HG02981 (cell line): ENCODE measurements around the gene EMX2.
"Not testable (repeated sequence)": the region's sequence is repeated elsewhere in the genome, so short reads cannot be mapped to it uniquely, and the experiment has no call there.

Experiments
- ATAC-seq: cut with Tn5 transposase; IDR thresholded peaks from one replicate; pipeline ENCODE4 v1.9.1; 2021; ENCODE audit warnings: mild to moderate bottlenecking, moderate library complexity; ENCODE audit not compliant: unreplicated experiment

The EMX2 gene

DNA sequence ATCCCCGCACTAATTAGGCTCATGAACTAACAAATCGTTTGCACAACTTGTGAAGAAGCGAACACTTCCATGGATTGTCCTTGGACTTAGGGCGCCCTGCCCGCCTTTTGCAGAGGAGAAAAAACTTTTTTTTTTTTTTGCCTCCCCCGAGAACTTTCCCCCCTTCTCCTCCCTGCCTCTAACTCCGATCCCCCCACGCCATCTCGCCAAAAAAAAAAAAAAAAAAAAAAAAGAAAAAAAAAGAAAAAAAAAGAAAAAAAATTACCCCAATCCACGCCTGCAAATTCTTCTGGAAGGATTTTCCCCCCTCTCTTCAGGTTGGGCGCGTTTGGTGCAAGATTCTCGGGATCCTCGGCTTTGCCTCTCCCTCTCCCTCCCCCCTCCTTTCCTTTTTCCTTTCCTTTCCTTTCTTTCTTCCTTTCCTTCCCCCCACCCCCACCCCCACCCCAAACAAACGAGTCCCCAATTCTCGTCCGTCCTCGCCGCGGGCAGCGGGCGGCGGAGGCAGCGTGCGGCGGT, at the start of gene EMX2:
TSS of gene EMX2 (plus strand) at position 41 of the 519 bp plus-strand sequence. CDS start 522 bp downstream, outside the sequence.
- ATAC-seq: no peak

DNA sequence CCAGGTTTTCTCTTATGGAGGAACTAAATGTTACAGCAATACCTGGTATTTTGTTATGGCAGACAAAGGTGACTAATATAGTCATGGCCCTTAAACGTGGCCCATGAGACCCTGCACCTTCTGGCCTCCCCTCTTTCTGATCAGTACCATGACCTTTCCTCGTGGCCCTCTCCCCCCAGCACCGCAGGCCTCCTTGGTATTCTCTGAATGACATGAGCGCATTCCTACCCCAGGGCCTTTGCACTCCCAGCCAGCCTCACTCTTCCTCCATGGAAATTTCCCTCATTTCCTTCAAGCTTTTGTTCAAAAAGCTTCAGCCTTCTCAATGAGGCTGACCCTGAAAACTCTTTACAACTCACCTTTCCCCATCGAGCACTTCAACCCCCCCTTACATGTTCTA, 46.5 kb upstream of the EMX2 start:
- no peak for ATAC-seq

DNA sequence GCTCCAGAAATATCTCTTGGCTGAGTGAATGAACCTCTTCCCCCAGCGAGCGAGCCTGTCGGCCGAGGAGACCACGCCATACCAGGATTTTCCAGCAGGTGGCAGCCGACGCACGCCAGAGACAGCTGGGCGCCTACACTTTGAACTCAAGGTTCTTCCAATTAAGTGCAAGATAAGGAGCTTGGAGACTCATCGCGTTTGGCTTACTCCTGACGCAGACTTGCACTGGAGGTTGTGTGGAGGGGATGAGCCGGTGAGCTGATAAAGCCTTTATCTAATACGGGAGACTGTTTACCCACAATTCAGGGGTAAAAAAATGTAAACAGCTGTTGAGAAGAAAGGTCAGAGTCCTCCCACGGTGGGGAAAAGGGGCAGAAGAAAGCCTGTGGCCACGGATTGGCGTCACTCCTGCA, 45.9 kb upstream of the EMX2 start:
- peak; percentile 77 for ATAC-seq

DNA sequence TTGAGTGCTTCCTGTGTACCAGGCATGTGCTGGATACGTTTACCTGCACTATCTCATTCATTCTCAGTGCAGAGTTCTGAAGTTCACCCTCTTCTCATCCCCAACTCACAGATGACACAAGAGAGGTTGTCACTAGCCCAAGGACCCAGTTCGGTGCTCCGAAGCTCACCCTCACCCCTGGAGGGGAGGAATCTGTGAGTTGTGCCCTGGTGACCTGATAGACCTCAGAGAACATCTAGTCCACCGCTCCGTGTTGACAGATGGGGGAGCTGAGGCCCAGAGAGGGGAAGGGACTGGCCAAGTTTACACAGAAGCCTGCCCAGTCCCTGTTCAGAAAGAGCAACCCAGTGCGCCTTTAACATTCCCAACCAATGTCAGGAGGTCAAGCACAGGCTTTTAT, 44.8 kb upstream of the EMX2 start:
- ATAC-seq: no peak

DNA sequence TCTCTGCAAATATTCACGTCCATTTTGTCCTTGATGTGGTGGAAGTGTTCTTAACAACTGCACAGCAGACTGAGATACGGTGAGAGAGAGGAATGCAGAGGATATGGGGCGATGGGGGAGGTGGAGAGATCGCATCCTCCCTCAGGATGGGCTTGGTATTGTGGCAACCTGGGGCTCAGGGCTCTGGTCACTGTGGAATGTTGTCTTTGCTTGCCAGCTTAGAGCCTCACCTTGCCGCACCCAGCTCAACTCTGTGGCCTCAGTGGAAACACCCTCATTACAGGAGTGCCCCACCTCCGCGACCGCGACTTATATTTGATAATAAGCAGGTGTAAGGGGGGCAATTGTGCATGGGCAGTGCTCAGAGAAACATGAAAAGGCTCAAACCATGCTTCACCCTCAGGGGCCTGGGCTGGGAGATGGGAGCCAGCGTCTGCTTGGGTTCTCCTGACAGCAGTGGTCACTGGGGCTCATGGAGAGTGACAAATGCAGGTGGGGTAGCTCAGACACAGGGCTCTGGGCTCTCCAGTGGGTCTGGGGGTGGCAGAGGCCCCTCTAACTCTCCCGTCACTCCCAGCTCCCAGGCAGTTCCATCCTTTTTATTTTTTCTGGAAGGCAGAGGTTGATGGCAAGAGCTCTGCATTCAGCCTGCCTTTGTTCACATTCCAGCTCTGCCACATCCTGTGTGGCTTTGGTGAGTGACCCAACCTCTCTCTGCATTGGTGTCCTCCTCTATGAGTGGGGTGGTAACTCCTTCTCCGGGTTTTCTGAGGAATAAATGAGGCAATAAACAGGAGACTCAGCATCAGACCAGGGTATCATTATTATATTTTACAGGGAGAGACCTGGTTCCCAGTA, 43.1 kb upstream of the EMX2 start:
- no peak for ATAC-seq

DNA sequence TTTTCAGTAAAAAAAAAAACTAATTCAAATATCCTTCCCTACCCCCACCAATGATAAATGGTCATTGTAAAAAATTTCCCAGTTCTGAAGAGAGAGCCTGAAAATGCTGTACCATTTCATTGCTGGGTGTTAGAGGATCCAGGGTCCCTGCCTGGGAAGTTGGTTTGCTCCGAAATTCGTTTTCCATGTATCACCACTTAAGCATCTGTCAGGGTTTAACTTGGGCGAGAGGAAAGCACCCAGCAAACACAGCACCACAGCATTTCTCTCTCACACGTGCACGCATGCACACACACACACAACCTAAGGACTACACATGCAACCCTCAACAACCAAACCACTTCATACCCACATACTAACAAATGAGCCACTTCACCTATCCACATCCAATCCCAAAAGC, 42.1 kb upstream of the EMX2 start:
- no peak for ATAC-seq

DNA sequence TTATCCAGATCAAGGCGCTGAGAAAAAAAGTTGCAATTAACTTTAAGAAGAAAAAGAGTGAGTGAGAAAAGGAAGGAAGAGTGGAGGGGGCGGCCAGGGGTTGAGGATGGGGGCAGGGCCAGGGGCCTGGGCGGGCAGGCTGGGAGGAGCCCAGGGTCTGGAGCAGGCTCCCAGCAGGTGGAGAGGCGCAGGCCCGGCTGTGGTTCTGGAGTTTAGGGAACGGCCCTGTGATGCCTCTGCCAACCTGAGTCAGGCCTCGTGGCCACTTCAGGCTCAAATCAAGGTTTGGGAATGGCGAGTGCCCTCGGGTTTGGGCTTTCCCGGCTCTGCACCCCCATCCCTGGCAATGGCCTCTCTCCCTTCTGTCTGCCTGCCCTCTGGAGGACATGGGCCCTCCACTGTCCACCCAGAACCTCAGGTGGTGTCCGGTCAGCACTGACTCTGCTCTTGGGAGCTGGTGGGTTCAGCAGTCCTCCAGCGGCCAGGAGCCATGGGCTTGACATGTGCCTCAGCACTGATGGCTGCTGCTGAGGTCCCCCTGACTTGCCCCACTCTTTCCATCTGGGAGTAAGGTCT, 41.0 kb upstream of the EMX2 start:
- ATAC-seq: no peak

DNA sequence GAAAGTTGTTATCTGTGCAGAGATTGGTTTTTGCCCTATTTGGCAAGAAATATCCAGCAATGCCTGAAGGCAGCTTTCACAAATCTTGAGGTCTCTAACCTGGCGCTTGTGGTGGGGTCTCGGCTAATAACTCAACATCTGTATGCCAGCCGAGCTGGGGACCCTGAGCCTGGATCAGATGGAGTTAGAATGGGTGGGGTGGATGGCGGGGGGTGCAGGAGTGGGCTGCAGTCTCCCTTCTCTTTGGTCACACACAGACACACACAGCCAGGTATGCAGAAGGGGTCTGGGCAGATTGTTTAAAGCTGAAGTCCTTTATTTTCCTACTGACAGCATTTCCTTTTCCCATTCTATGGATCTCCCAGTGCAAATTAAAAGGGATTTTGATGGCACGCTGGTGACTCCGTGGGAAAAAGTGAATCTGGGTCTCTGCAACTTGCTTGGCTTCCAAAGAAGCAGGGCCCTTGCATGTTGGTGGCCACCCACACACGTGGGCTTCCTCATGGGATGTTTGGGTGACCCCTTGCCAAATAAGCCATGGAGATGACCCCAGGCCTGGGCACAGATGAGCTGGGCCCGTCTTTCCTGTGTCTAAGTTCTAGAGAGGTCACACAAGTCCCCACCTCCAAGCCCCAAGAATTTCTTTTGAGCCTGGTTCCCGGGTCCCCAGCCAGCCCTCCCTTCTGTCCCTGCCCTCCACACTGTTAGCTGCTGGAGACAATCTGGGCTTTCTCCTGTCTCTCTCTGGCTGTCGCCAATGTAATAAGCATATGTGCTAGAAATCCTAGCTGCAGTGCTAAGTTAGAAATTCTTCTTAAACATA, 39.9 kb upstream of the EMX2 start:
- no peak for ATAC-seq

DNA sequence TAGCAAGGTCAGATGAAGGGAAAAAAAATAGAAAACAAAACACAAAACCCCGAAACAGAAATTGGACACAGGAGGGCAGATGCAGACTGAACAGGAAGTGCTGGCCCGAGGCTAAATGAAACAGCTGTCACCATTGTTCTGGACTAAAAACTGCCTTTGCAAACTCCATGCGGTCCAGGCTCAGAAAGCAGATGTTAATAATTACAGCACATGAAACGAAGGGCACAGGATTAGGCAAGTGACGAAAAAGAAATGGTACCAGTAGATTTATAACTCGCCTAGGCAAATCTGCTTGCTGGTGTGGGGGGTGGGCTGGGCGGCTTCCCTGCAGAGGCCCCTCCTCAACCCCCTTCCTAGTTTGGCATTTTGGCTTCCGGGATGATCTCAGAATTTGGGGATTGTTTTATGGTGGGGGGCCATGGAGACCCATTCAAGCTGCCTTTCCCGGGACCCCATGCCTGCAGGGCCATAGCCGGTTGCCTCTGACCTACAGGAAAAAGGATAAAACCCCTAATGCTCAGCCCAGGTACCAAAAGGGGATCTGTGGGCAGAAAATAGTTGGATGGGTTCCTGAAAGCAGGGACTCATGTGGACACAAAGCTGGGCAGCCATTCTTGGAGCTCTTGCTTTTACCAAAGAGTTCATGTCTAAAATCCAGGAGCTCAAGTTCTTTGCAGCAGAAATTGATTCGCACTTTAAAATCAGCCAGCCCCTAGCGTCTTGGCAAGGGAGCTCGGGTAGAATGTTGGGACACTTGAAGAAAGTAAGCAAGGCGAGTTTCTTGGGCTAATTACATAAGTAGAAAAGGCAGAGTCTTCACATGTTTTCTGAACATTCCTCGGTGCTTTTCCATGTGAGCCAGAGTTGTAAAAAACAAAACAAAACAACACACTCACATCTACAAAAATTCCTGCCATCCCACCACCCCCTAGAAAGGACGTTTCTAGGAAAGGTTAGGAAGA, 39.0 kb upstream of the EMX2 start:
- peak; percentile 74 for ATAC-seq

DNA sequence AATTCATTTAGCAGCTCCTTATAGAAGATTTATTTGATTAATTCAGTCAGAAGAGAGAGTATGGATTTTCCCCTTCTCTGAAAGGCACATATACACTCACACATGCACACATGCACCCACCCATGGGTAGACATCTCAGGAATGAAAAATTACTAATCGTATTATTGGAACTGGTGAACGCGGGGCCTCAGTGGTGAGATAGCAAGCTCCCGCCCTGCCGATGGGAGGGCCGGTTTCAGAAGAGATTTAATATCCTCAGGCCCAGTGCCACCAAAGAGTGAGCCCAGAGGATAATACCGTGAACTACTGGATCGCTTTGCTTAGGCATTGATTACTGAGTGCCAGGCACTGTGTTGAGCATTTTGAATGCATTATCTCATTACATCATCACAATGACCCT, 38.0 kb upstream of the EMX2 start:
- ATAC-seq: no peak

DNA sequence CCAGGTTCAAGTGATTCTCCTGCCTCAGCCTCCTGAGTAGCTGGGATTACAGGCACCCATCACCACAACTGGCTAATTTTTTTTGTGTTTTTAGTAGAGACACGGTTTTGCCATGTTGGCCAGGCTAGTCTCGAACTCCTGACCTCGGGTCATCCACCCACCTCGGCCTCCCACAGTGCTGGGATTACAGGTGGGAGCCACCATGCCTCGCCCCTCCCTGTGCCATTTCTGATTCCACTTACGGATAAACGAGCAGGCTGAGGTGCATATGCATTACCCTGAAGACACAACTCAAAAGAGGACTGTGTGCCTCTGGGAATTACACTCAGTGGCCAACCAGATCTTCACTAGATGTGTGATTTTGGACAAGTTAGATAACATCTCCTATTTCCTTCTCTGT, 35.5 kb upstream of the EMX2 start:
- ATAC-seq: not testable (repeated sequence)

DNA sequence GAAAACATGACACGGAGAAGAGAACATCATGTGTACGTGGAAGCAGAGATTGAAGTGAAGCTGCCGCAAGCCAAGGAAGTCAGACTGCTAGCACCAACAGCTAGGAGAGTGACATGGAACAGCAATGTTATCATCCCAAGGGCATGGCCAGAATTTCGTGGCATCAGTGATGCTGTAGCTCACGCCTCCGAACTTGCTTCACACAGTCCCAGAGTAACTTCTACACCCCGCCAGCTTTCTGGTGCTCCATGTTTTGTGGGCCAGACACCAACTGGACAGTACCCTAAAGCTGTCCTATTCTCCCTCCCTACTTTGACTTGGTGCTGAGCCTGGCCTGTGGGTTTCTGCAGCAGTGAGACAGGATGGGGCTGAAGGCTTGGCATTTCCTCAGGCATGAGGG, 33.0 kb upstream of the EMX2 start:
- ATAC-seq: no peak

DNA sequence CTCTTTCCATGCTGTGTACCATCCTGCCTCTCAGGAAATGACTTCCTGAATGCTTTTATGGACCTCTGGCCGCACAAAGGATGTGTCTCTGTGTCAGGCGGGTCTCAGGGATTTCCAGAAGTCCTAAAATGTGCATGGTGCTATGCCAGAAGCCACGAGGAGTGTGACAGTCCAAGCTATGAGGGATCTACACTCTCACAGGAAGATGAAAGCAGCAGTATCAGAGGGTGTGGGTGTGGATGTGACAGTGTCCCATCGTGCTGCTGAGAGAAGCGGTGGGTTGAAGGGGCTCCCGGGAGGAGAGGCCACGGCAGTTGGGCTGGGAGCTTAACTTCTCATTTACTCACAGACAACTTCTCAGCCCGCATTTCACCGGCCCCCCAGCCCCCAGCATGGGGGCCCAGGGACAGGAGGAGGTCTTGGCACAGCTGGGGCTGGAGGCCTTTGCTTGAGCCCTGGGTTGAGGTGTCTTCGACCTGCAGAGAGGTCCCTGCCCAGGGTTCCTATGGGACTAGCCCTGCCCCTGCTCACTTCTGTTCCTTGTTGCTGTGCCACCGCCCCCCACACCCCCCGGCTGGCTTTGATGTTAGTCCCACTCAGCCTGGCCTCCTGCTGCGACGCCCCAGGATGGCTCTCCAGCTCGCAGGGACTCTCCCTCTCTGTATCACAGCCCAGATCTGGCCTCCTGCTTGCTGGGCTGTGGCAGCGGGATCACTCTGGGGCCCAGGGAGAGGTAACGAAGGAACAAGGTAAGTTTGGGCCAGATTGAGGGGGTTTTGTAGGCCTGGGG, 30.8 kb upstream of the EMX2 start:
- ATAC-seq: no peak

DNA sequence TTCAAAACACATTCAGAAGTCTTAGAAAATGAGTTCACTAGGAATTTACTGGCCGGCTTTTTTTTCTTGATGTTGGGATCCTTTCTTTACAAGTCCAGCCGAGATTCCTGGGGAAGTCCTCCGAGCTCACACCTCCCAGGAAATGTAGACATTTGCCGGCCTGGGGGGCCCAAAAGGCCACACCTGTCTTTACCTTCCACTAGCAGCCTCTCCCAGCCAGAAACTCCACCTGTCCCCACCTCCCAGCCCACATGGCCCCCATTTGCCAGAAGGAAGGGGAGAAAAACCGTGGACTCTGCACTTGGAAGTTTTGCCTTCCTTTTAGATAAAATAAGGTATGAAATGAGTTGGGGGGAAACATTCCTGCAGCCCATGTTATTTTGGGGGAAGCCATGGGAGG, 27.6 kb upstream of the EMX2 start:
- ATAC-seq: no peak

DNA sequence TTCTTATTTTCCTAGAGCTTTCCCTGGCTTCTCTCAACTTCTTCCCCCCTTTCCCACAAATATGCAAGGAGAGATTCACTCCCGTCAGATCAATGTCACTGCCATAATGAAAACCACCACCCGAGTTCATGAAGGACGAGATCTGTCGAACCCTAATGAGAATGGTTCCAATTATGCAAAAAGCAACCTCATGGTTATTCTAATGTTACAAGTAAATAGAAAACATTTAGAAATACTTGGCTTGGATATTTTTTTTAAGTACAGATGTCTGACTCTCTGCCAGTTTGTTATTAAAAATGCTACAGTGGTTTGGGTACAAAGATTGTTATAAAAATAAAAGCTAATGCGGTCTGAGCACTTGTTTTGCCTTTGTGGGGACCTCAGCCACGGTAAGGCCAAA, 25.9 kb upstream of the EMX2 start:
- ATAC-seq: no peak

DNA sequence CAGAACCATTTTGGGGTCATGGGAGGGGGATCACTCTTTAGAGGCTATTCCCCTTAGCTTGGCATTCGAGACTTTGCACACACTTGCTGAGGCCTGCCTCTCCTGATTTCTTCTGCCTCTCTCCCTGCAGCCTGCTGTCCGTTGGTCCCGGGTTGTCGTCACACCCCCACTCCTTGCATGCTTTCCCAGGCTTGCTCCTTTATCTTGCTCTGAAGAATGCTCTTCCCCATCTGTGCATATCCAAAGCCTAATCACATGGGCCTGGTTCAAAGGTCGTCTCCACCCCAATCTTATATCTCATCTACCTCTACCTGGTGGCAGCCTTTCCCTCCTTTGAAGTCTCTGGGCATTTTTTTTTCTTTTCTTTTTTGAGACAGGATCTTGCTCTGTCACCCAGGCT, 24.3 kb upstream of the EMX2 start:
- no peak for ATAC-seq

DNA sequence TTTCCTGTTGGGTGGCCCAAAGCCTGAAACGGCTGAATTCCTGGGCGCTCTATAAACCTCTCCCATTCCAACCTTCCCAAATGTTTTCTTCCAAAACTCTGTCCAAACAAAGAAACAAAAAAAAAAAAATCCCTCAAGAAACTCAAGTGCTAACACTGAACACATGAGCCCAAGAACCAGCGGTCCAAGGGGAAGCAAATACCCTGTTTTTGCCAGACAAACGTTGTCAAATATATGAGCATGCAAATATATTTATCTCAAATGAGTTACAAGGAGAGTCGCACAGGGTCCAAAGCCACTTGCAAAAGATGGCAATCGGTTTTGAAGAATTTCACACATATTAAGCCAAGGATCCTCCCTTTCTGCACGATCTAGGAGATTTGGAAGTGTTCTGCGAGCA, 23.3 kb upstream of the EMX2 start:
- no peak for ATAC-seq

DNA sequence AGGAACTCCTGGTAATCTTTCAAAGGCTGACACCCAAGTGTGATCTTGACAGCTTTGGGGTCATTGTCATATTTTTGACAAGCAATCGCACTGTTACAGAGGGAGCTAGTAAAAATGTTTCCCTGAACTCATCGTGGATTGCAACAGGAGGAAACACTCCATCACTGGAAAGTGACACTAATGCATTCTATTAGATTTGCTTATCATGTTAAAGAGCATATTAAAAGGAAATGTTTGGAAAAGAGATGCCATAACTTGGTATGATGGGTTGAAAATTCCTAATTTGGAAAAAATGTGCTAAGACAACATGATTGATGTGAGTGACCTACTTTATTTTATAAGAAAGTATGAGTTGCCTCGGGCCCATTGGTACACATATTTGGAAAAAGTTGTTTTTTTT, 22.7 kb upstream of the EMX2 start:
- no peak for ATAC-seq

DNA sequence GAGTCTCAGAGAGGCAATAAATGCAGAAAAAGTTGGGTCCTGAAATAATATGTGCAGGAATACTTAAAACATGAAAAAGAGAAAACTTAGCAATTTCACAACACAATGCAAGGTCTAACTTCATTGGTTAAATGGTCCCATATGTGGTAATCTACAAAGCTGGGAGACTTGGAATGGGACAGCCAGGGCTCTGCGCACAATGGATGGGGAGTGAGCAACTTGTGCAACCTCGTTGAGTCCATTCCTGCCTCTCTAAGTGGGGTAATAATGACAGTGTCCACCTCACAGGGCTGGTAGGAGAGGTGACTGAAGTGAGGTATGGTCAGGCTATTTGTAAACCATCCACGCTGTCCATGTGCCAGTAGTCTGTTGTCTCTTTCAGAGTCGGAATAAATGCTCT, 11.8 kb upstream of the EMX2 start:
- no peak for ATAC-seq
